Aorta (tissue), 5 donors: ENCODE data around the gene PRRC1. TPM values are rescaled to one million over a fixed set of nuclear protein-coding genes. Genes with fewer than 3 reads are reported as not detected.

Experiments
- ATAC-seq: fragments of 200-7000 bp; cut with Tn5 transposase; one replicate; pipeline ENCODE4 v1.9.1; 2022; ENCODE audit warnings: moderate library complexity; ENCODE audit not compliant: low FRiP score
- DNase-seq, 2 donors: peaks; one replicate each; pipeline ENCODE4 v3.0.0-alpha.2; 2020
- H3K27ac ChIP-seq, 2 donors: one replicate each; pipeline ENCODE4 v1.5.1; 2013; ENCODE audit warnings: low read length in 2 of 2, mild to moderate bottlenecking in 2 of 2, moderate library complexity in 2 of 2, control low read depth in 1 of 2, inconsistent platforms in 1 of 2, low read depth in 1 of 2
- H3K27me3 ChIP-seq, 2 donors: one replicate each; pipeline ENCODE4 v1.6.1; 2013; ENCODE audit warnings: control low read depth in 1 of 2, low read length in 1 of 2, mild to moderate bottlenecking in 1 of 2, moderate library complexity in 1 of 2; ENCODE audit not compliant: insufficient read depth in 2 of 2, control insufficient read depth in 1 of 2
- H3K36me3 ChIP-seq, 2 donors: one replicate each; pipeline ENCODE4 v1.6.1; 2013; ENCODE audit warnings: control low read depth in 1 of 2, low read length in 1 of 2, mild to moderate bottlenecking in 1 of 2; ENCODE audit not compliant: insufficient read depth in 2 of 2, control insufficient read depth in 1 of 2
- H3K4me1 ChIP-seq, 2 donors: one replicate each; pipeline ENCODE4 v1.6.1; 2013; ENCODE audit warnings: low read length in 2 of 2, control low read depth in 1 of 2, mild to moderate bottlenecking in 1 of 2, moderate library complexity in 1 of 2; ENCODE audit not compliant: insufficient read depth in 2 of 2, control insufficient read depth in 1 of 2
- H3K4me3 ChIP-seq, 2 donors: one replicate each; pipeline ENCODE4 v1.5.1; 2013; ENCODE audit warnings: low read length in 2 of 2, control low read depth in 1 of 2, mild to moderate bottlenecking in 1 of 2
- H3K9me3 ChIP-seq: one replicate; pipeline ENCODE4 v1.6.1; 2013; ENCODE audit warnings: mild to moderate bottlenecking, low read length; ENCODE audit not compliant: control insufficient read depth
- WGBS, 2 donors: extraction: QIAGEN DNeasy Blood & Tissue Kit; methylation state at CpG; one replicate each; pipeline ENCODE4 v1.1.7; 2013; 5-methylcytosine and 5-hydroxymethylcytosine counted together
- intact Hi-C, 2 donors: fragments of 100-400 bp; cut with DNase I; formaldehyde crosslinking; loops; one replicate each; pipeline versions ENCODE4 v1.14.2 to v1.15.0; 2022
- polyA plus RNA-seq, 2 donors: library from polyadenylated mRNA; stranded (reverse); fragments of 200-250 nt; gene quantifications; one replicate each; pipeline ENCODE4 v1.2.3, GENCODE V29; 2013
- total RNA-seq, 2 donors: library from RNA; stranded (reverse); fragmentation: NEBNext Ultra II Directional; extraction: Animal tissue kit (Norgen Biotek cat#: 25700); gene quantifications; one replicate each; pipeline ENCODE4 v1.2.1, GENCODE V29; 2021
- donor health status: healthy with polysubstance abuse.
- donor health status: Bipolar disorder and iron deficiency.
- donor health status: DM: no; HTN: no; CAD: no.
- donor health status: DM: no; HTN: no; CAD: no.
- donor health status: DM: yes; HTN: yes; CAD: no.

Gene PRRC1
- total and polyA plus RNA-seq, 4 donors, result 17.7 to 47.9 (median 33.0) TPM

GRCh38 chr5:127555826-127556225, 38.4 kb downstream of the PRRC1 start:
- intact Hi-C loops, result no loop called here
- 13 to 21% methylated on average over 1 of the region's 1 CpG for WGBS, 2 donors

GRCh38 chr5:127556609-127557334, 39.3 kb downstream of the PRRC1 start:
- 85 to 86% methylated on average over 3 of the region's 3 CpGs for WGBS, 2 donors
- DNase-seq (no peak), ATAC-seq (no peak)
- Histone ChIP-seq H3K27ac (no peak overlapping the region), H3K4me1 (no peaks in the 10 kb centered on the region), H3K27me3 (no peaks in the 10 kb centered on the region), H3K36me3 (peaks cover 0 to 6% of the 10 kb centered on the region in 2 donors), H3K4me3 (no peak overlapping the region), H3K9me3 (no peaks in the 10 kb centered on the region)
- intact Hi-C loops, result no loop called here

More at GRCh38 chr5:127555826-127556225, 38.4 kb downstream of the PRRC1 start:
- Histone ChIP-seq H3K9me3 (no peaks in the 10 kb centered on the region), H3K36me3 (peaks cover 0 to 6% of the 10 kb centered on the region in 2 donors), H3K27me3 (no peaks in the 10 kb centered on the region), H3K4me1 (no peaks in the 10 kb centered on the region), H3K27ac (no peak overlapping the region), H3K4me3 (no peak overlapping the region)
- ATAC-seq (no peak), DNase-seq (no peak)

- intact Hi-C loops, result no loop called here
- Histone ChIP-seq H3K9me3 (no peaks in the 10 kb centered on the region), H3K4me3 (no peak overlapping the region), H3K27ac (no peak overlapping the region), H3K4me1 (no peaks in the 10 kb centered on the region), H3K36me3 (peaks cover 0 to 6% of the 10 kb centered on the region in 2 donors), H3K27me3 (no peaks in the 10 kb centered on the region)
- ATAC-seq, result no peak
- no peak for DNase-seq
- 53 to 57% methylated on average over 2 of the region's 2 CpGs for WGBS, 2 donors
Measured at GRCh38 chr5:127558273-127558672, 40.8 kb downstream of the PRRC1 start.

GRCh38 chr5:127561254-127561653, 43.8 kb downstream of the PRRC1 start:
- DNase-seq, result no peak
- no peaks in the 10 kb centered on the region for H3K9me3 ChIP-seq
- intact Hi-C loops, result no loop called here
- H3K27me3 ChIP-seq, result no peaks in the 10 kb centered on the region
- H3K4me3 ChIP-seq, result no peak overlapping the region
- WGBS, 2 donors, result 75 to 84% methylated on average over 3 of the region's 3 CpGs
- H3K36me3 ChIP-seq, result no peaks in the 10 kb centered on the region
- no peak overlapping the region for H3K27ac ChIP-seq
- no peak for ATAC-seq
- no peaks in the 10 kb centered on the region for H3K4me1 ChIP-seq

GRCh38 chr5:127562252-127562651, 44.8 kb downstream of the PRRC1 start:
- Histone ChIP-seq H3K4me1 (no peaks in the 10 kb centered on the region), H3K27me3 (no peaks in the 10 kb centered on the region), H3K4me3 (no peak overlapping the region), H3K36me3 (no peaks in the 10 kb centered on the region), H3K9me3 (no peaks in the 10 kb centered on the region), H3K27ac (no peak overlapping the region)
- intact Hi-C loops, result no loop called here
- WGBS, 2 donors, result 27 to 31% methylated on average over 3 of the region's 3 CpGs
- no peak for DNase-seq
- ATAC-seq, result no peak

GRCh38 chr5:127563136-127563535, 45.7 kb downstream of the PRRC1 start:
- Histone ChIP-seq H3K4me1 (no peaks in the 10 kb centered on the region), H3K9me3 (no peaks in the 10 kb centered on the region), H3K27me3 (no peaks in the 10 kb centered on the region), H3K36me3 (no peaks in the 10 kb centered on the region), H3K4me3 (no peak overlapping the region), H3K27ac (no peak overlapping the region)
- 46 to 69% methylated on average over 2 of the region's 2 CpGs for WGBS, 2 donors
- DNase-seq, result no peak
- intact Hi-C loops, result no loop called here
- no peak for ATAC-seq

- H3K9me3 ChIP-seq, result peaks cover 1% of the 10 kb centered on the region
- intact Hi-C loops, result loop anchor here in 1 of 2 donors (2.0 kb wide), 1 partner anchor 637 kb away; no protein-coding TSS in a partner anchor
- no peak overlapping the region for H3K27ac ChIP-seq
- H3K4me1 ChIP-seq, result no peaks in the 10 kb centered on the region
- H3K27me3 ChIP-seq, result no peaks in the 10 kb centered on the region
- DNase-seq (no peak), ATAC-seq (peak; percentile 74)
- no peaks in the 10 kb centered on the region for H3K36me3 ChIP-seq
- H3K4me3 ChIP-seq, result no peak overlapping the region
- WGBS, 2 donors, result 59 to 62% methylated on average over 2 of the region's 2 CpGs
Measured at GRCh38 chr5:127564002-127564769, 46.7 kb downstream of the PRRC1 start.

GRCh38 chr5:127565586-127566270, 48.3 kb downstream of the PRRC1 start:
- no peaks in the 10 kb centered on the region for H3K27me3 ChIP-seq
- WGBS, 2 donors, result 79 to 82% methylated on average over 1 of the region's 1 CpG
- H3K27ac ChIP-seq, result no peak overlapping the region
- DNase-seq (no peak), ATAC-seq (no peak)
- H3K4me3 ChIP-seq, result no peak overlapping the region
- H3K9me3 ChIP-seq, result peaks cover 1% of the 10 kb centered on the region
- no peaks in the 10 kb centered on the region for H3K4me1 ChIP-seq
- intact Hi-C loops, result loop anchor here (2.0 to 5.0 kb wide), 2 partner anchors 635 to 637 kb away; no protein-coding TSS in a partner anchor
- no peaks in the 10 kb centered on the region for H3K36me3 ChIP-seq
